Lower leg skin (tissue), 4 donors: ENCODE measurements around the gene METTL26. TPM values are rescaled to one million over a fixed set of nuclear protein-coding genes. Genes with fewer than 3 reads are reported as not detected.

ENCODE experiments used
- DNase-seq, 2 donors: peaks; one replicate each; pipeline ENCODE4 v3.0.0-alpha.2; 2019; ENCODE audit warnings: low spot score in 2 of 2
- H3K4me3 ChIP-seq: fragments of 200-600 bp; sonication (generic); 2 replicates; pipeline ENCODE4 v1.5.1; 2017; ENCODE audit warnings: mild to moderate bottlenecking, low read depth; ENCODE audit not compliant: poor library complexity, severe bottlenecking
- POLR2A ChIP-seq, 2 donors: fragments of 450-650 bp; IDR thresholded peaks; one replicate each; pipeline ENCODE4 v1.6.1; 2016 to 2017; ENCODE audit warnings: antibody characterized with exemption in 2 of 2, mild to moderate bottlenecking in 1 of 2, moderate library complexity in 1 of 2
- WGBS, 2 donors: methylation state at CpG; one replicate each; pipeline ENCODE4 v1.1.5; 2018; 5-methylcytosine and 5-hydroxymethylcytosine counted together
- intact Hi-C: fragments of 100-400 bp; cut with DNase I; formaldehyde crosslinking; loops from one replicate; pipeline ENCODE4 v1.15.0; 2023; ENCODE audit warnings: low total_unique reads
- total RNA-seq, 4 donors: library from RNA; depleted of rRNA; stranded (reverse); fragments of >200 nt; gene quantifications; one replicate each; pipeline ENCODE4 v1.1.0, GENCODE V29; 2016
- TF ChIP-seq, protein P1 (sequence below), 3 donors: fragments of 450-650 bp; IDR thresholded peaks; one replicate each; pipeline ENCODE4 v1.5.1; 2016; ENCODE audit warnings: antibody characterized with exemption in 3 of 3, mild to moderate bottlenecking in 3 of 3, moderate library complexity in 2 of 3

Gene METTL26
- total RNA-seq, 4 donors from 2014 or later = 108 to 161 (median 111) TPM

DNA sequence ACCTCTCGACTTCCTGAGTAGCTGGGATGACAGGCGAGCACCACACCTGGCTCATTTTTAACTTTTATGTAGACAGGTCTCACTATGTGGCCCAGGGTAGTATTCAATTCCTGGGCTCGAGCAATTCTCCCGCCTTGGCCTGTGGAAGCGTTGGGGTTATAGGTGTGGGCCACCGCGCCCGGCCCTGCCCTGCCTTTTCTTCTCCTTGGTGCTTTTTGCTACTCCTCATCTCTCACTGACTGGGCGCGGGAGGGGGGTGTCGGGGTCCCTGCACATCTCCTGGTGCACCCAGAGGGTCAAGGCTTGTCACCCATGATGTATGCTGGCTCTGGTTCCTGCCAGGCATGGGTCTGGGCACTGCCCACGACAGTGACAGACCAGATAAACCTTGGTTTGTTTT lies 8.5 kb upstream of the METTL26 start:
- intact Hi-C loops = no loop called here
- H3K4me3 ChIP-seq = no peak overlapping the region
- DNase-seq = no peak
- 86 to 87% methylated on average over 12 of the region's 12 CpGs for WGBS, 2 donors
- TF ChIP-seq POLR2A (IDR thresholded peaks at IDR 0.05) = no peak
- TF ChIP-seq, protein P1, sequence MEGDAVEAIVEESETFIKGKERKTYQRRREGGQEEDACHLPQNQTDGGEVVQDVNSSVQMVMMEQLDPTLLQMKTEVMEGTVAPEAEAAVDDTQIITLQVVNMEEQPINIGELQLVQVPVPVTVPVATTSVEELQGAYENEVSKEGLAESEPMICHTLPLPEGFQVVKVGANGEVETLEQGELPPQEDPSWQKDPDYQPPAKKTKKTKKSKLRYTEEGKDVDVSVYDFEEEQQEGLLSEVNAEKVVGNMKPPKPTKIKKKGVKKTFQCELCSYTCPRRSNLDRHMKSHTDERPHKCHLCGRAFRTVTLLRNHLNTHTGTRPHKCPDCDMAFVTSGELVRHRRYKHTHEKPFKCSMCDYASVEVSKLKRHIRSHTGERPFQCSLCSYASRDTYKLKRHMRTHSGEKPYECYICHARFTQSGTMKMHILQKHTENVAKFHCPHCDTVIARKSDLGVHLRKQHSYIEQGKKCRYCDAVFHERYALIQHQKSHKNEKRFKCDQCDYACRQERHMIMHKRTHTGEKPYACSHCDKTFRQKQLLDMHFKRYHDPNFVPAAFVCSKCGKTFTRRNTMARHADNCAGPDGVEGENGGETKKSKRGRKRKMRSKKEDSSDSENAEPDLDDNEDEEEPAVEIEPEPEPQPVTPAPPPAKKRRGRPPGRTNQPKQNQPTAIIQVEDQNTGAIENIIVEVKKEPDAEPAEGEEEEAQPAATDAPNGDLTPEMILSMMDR (IDR thresholded peaks at IDR 0.05) = no peak

DNA sequence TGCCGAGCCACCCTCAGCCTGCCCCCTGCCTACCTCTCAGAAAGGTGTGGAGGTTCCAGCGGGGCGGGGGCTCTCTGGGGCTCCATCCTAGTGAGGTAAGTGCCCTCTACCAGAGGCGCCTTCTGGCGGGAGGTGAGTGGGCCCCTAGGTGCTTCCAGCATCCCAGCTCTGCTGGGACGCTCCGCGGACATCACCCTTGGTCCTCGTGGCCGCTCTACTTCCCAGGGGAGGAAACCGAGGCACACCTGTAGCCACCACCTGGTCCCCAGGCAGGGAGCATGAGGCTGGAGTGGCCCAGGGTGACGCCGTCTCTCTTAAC lies 6.9 kb upstream of the METTL26 start:
- intact Hi-C loops = no loop called here
- DNase-seq = no peak
- peak overlapping the region; percentile 60 for H3K4me3 ChIP-seq
- TF ChIP-seq, protein P1 (IDR thresholded peaks at IDR 0.05) = no peak
- TF ChIP-seq POLR2A (IDR thresholded peaks at IDR 0.05) = no peak
- WGBS, 2 donors = 93% methylated on average over 12 to 13 of the region's 13 CpGs

DNA sequence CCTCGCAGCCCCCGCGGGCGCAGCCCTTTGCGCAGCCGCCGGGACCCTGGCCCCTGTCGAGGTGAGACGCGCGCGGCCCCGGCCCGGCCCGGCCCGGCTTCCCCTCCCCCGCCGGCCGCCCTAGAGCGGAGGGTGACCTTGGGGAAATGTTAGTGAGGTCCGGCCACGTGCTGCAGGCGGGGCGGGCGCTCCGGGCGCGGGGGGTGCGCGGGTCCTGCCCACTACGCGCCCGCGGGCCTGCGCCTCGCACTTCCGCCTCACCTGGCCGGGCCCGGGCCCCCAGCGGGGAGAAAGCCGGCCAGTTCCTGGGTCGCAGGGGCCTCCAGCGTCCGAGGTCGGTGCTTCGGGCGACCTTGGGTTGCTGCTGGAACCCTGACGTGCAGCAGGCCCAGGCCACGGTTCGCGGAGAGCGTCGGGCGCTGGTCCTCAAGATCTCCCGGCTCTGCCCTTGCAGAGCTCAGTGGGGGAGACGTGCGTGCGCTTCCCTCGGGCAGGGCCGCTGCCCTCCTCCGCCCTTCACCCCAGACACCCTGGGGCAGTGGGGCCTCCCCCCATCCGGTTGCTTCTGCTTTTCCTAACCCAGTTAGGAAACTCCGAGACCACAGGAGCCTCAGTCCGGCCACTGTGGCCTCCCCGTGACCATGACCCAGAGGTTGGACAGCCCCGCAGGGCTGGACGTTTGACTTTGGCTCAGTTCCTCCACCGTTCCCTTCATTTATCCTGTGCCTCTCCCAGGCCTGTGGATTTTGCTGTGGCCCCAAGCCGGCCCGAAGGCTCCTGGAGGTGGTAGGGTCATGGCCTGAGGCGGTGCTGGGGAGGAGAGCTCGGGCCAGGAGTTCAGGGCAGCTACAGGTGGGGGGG lies 6.3 kb upstream of the METTL26 start:
- DNase-seq = no peak
- 7 to 27% methylated on average over 18 to 60 of the region's 72 CpGs for WGBS, 2 donors

DNA sequence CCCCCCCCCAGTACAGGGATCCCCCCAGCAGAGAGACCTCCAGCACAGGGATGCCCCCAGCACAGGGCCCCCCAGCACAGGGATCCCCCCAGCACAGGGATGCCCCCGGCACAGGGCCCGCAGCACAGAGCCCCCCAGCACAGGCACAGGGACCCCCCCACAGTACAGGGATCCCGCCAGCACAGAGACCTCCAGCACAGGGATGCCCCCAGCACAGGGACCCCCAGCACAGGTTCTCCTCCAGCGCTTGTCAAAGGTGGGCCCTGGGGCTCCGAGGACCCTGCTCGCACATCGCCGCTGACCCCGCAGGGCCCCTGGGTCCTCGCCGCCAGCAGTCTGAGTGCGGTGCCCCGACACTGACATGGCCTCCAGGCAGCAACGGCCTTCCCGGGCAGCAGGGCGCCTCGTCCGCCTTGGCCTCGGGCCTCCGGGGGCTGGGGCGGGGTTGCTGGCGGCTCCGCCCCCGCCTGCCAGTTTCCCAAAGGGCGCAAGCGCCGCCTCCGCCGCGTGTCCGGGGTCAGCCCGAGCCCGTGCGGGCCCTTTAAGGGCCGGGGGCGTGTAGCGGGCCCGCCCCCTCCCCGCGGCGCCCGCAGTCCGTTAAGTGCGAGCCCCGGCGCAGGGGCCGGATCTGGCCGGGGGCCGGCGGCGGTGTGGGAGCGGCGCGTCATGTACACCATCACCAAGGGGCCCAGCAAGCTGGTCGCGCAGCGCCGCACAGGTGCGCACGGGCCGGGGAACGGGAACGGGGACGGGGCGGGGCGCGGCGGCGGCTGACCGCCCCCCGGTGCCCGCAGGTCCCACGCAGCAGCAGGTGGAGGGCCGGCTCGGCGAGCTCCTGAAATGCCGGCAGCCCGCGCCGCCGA lies 5.5 kb upstream of the METTL26 start, which contains the start of gene MCRIP2:
Gene MCRIP2 (plus strand): TSS at position 503 of the 863 bp plus-strand sequence. CDS start 164 bp downstream, at position 667.
- DNase-seq = peak; percentile 62 to 95
- H3K4me3 ChIP-seq = peak within 1 kb of the TSS; percentile 60
- 1% methylated on average over 31 of the region's 81 CpGs; no CpG with 5 or more reads in 1 of the 2 donors for WGBS, 2 donors
- intact Hi-C loops = no loop called here
- TF ChIP-seq POLR2A (IDR thresholded peaks at IDR 0.05) = no peak
- TF ChIP-seq, protein P1 (IDR thresholded peaks at IDR 0.05) = no peak

More for the DNA sequence above, 6.3 kb upstream of the METTL26 start:
- intact Hi-C loops = no loop called here
- TF ChIP-seq, protein P1 (IDR thresholded peaks at IDR 0.05) = no peak
- no peak for TF ChIP-seq POLR2A (IDR thresholded peaks at IDR 0.05)
- H3K4me3 ChIP-seq = peak overlapping the region; percentile 60

DNA sequence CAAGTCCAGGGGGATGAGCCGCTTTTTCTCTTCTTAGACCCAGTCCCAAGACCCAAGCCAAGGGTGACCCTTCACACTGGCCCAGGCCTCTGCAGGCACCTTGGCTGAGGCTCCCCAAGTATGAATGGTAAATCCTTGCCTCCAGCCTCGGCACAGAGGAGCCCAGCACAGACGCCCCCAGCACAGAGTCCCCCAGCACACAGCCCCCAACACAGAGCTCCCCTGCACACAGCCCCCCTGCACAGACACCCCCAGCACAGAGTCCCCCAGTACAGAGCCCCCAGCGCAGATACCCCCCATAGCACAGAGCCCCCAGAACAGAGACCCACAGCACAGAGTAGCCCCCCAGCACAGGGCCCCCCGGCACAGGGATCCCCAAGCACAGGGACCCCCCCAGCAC lies 4.5 kb upstream of the METTL26 start:
- intact Hi-C loops = no loop called here
- no peak for TF ChIP-seq POLR2A (IDR thresholded peaks at IDR 0.05)
- TF ChIP-seq, protein P1 (IDR thresholded peaks at IDR 0.05) = no peak
- no peak overlapping the region for H3K4me3 ChIP-seq
- WGBS, 2 donors = 89 to 94% methylated on average over 3 of the region's 5 CpGs
- no peak for DNase-seq
